Ishikawa (cell line): Measurements from ENCODE around the gene GPC6.

Source experiments
- CEBPB ChIP-seq: IDR thresholded peaks from 2 replicates; pipeline ENCODE4 v1.6.1; 2012
- CREB1 ChIP-seq: IDR thresholded peaks from 2 replicates; pipeline ENCODE4 v1.6.1; 2012; ENCODE audit warnings: low read depth
- EGR1 ChIP-seq: IDR thresholded peaks from 2 replicates; pipeline ENCODE4 v1.6.1; 2012
- EP300 ChIP-seq: IDR thresholded peaks from 2 replicates; pipeline ENCODE4 v1.6.1; 2012; ENCODE audit warnings: borderline replicate concordance
- FOXM1 ChIP-seq: IDR thresholded peaks from 2 replicates; pipeline ENCODE4 v1.6.1; 2012; ENCODE audit warnings: low read depth, borderline replicate concordance
- MAX ChIP-seq: IDR thresholded peaks from 2 replicates; pipeline ENCODE4 v1.6.1; 2012
- NFIC ChIP-seq: IDR thresholded peaks from 2 replicates; pipeline ENCODE4 v1.6.1; 2012
- RAD21 ChIP-seq: IDR thresholded peaks from 2 replicates; pipeline ENCODE4 v1.6.1; 2012; ENCODE audit warnings: low read depth
- REST ChIP-seq: IDR thresholded peaks from 2 replicates; pipeline ENCODE4 v1.6.1; 2012; ENCODE audit warnings: low read depth, mild to moderate bottlenecking
- TAF1 ChIP-seq: IDR thresholded peaks from 2 replicates; pipeline ENCODE4 v1.6.1; 2012; ENCODE audit warnings: low read depth, mild to moderate bottlenecking
- TCF12 ChIP-seq: IDR thresholded peaks from 2 replicates; pipeline ENCODE4 v1.6.1; 2012; ENCODE audit warnings: low read depth
- TEAD4 ChIP-seq: IDR thresholded peaks from 2 replicates; pipeline ENCODE4 v1.6.1; 2012
- YY1 ChIP-seq: IDR thresholded peaks from 2 replicates; pipeline ENCODE4 v1.6.1; 2012; ENCODE audit warnings: low read depth
- ZBTB7A ChIP-seq: IDR thresholded peaks from 2 replicates; pipeline ENCODE4 v1.6.1; 2012; ENCODE audit warnings: low read depth
- TF ChIP-seq, protein P1 (sequence below): IDR thresholded peaks from 2 replicates; pipeline ENCODE4 v1.6.1; 2012

GPC6 gene

DNA sequence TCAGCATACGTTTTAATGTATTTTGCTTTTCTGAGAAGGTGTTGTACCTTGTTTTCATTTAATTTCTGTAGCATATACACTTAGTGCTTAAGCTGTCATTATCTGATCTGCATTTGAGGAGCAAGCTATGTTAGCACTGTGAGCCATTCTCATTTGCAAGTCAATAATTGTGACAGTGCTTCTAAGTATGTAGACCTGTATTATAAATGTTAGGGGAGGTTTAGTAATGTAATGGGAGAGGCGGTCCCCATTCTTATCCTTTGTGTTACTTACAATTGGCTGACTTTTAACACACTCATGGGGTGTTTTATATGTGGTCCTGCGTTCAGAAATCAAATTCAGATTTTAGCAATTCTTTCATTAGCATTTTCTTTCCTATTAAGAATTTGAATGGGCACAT, 90.2 kb downstream of the GPC6 start:
- TF ChIP-seq TEAD4 = no peak

- TF ChIP-seq CREB1 = no peak
- TF ChIP-seq REST = 0 out of 2 replicates have a peak, but pooled peaks have one; percentile 29
Observed at GRCh38 chr13:93318534-93319254, 92.1 kb downstream of the GPC6 start.

DNA sequence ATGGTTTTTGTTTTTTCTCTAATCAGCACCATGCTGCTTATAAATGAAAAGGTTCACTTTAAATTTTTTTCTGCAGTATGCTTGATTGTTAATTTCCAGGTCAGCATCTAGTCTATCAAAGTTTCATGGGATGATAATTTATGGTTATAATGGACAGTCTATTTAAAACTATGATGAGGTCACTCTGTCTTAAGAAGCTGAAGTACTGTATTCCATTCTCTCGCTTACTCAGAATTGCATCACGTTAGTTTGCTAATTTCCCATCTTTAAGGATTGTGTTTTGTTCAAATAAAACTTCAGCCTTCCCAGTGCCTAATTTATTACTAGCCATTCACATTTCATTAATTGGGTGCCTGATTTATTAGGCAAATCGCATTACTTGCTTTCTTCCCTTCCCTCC, 94.3 kb downstream of the GPC6 start:
- TF ChIP-seq NFIC (no peak), YY1 (no peak), TAF1 (no peak), TEAD4 (no peak), REST (no peak), CREB1 (no peak), EGR1 (no peak), ZBTB7A (no peak), CEBPB (no peak), TCF12 (no peak), FOXM1 (no peak), MAX (no peak), RAD21 (no peak), EP300 (no peak)
- TF ChIP-seq, protein P1, sequence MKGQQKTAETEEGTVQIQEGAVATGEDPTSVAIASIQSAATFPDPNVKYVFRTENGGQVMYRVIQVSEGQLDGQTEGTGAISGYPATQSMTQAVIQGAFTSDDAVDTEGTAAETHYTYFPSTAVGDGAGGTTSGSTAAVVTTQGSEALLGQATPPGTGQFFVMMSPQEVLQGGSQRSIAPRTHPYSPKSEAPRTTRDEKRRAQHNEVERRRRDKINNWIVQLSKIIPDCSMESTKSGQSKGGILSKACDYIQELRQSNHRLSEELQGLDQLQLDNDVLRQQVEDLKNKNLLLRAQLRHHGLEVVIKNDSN = no peak

DNA sequence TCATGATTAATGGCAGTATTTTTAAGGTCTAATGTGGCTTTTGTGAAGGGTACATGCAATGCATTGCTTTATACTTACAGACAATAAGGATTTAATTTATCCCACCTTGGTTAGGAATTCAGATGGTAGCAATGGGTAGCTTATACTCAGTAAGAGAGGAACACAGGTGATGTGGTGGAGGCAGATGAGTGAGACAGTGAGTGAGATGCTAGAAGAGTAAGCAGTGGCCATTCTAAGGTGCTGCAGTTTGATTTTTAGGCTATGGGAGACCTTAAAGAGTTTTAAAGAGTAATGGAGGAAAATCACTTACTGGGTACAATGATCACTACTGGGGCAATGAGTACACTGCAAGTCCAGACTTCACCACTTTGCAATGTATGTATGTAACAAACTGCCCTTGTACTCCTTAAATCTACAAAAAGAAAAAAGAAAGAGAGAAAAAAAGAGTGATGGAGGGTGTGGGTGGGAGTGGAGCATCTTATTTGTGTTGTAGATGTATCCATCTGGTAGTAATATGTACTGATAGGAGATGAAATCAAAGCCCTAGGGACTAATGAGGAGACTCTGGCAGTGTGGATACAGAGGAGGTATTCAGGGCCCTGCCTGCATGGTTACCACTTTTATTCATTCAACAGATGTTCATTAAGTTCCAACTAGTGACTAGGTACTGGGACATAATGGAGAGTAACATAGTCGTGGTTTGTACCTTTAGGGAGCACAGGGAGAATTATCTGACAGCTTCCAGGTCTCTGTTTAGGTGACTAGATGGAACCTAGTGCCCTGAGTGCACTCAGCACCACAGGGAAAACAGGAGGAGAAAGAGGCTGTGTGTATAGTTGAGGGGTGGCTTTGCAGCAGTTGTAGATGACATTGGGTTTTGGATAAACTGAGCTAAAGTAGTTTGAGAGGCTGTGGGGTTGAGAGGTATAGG, 99.0 kb downstream of the GPC6 start:
- no peak for TF ChIP-seq CREB1
- no peak for TF ChIP-seq REST
- TF ChIP-seq RAD21 = no peak
- TF ChIP-seq CEBPB = no peak
- no peak for TF ChIP-seq YY1
- TF ChIP-seq TEAD4 = no peak
- TF ChIP-seq, protein P1 = no peak

DNA sequence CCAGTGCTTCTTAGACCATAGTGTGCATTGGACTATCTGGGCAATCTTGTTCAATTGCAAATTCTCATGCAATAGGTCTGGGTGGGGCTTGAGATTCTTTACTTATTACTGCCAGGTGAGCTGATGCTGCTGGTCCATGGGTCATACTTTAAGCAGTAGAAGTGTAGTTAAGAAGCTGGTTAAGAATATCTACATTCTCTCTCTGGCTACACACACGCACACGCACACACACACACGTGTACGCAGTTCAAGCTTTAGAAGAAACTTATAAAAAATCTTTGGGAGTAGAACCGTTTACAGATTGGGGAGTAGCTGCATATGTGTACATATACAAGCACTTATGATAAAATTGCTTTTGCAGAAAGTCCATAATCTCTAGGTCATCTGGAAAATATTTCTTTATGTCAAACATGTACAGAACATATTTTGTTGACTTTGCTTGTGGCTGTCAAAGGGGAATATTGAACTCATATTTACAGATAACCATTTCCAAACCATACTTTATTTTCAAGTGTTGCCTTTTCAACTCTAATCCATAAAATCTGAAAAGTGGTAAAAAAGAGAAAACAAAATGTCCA, 99.7 kb downstream of the GPC6 start:
- TF ChIP-seq, protein P1 = no peak
- TF ChIP-seq FOXM1 = no peak
- TF ChIP-seq YY1 = no peak
- TF ChIP-seq EP300 = no peak
- TF ChIP-seq ZBTB7A = no peak
- no peak for TF ChIP-seq RAD21
- no peak for TF ChIP-seq EGR1
- no peak for TF ChIP-seq REST
- no peak for TF ChIP-seq CREB1
- TF ChIP-seq MAX = no peak
